Smooth muscle cell of the brain vasculature (primary cell): ENCODE data around the gene AQP9.

Experiments
- DNase-seq: peaks from one replicate; pipeline ENCODE4 v3.0.0-alpha.2; 2012; ENCODE audit warnings: low read depth, low spot score

AQP9 gene

DNA sequence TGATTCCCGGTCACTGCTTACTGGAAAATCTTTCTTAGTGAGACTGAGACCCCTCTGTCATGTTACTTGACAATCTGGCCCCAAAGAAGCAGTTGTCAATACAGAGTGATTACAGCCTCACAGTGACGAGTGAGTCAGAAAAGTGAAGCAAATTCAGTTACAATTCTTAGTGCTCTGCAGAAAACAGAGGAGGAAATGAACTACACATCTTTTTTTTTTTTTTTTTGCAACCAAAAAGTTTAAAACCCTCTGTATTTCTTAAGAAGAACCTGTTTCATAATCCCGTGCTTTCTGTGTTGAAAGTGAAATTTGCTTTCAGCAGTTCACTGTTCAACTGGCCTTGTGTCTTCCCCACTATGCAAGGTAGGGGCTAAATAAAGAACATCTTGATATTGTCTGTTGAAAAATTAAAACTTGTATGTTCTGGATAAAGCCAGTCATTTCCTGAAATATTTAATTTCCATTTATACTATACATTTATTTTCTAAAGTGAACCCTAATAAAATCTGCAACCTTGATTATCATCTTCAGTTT, 1.9 kb downstream of the AQP9 start:
- DNase-seq = no peak

DNA sequence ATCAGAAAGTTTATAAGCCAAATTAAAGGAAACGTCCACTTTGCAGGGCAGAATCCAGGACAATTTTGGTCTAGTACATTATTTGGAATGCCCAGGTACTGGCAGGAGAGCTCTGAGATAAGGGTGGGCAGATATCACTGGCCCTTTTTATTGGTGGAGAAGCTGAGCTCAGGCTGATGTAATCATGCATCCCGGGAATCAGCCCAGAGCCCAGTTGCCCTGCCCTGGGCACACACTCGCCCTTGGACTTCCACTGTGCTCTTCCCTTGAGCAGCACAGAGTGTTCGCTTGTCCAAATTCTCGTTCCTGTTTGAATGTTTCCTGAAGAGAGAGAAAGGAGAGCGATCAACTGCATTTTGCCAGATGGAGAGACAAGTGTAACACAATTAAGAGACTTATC, 3.7 kb downstream of the AQP9 start:
- DNase-seq = no peak

DNA sequence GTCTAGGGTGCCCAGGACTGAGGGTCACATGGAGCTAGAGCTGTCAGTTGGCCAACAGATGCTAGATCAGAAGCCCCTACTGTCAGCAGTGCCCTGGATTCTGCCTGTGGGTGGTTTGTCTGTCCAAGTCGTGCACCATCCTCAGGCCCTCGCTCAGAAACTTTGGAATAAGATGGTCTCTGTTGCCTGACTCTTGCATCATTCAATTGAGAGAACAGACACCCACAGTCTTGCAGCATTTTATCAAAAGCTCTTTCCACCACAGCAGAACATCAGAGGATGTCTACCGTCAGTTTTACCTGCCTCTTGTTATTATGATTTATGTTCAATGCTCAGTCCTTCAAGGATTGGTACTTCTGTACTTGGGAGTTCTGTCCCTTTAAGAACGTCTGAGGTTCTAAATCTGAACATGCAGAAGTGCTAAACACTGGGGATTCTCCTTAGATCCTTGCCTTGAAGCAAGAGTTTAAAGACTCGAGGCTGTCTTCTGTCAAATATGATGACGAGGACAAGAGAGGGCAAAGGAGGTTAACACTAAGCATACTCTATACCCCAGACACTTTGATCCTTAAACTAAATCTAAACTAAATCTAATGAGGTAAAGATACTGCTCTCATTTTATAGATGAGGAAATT, 4.8 kb downstream of the AQP9 start:
- DNase-seq = no peak

DNA sequence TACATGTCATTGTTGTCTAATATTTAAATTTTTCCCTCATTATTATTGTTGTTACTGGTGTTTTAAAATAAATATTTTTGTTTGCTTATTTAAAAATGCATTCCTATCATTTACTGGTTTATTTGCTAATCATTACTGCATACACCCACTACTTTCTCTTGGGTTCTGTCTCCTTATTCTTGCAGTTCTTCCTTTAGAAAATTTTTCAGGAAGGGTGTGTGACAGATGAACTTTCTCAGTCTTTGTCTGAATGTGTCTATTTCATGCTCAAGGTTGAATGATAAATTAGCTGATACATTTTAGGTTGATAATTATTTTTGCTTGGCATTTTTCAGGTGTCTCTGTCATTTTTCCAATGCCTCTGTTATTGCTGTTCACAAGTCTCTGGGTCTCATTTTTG, 7.4 kb downstream of the AQP9 start:
- no peak for DNase-seq

DNA sequence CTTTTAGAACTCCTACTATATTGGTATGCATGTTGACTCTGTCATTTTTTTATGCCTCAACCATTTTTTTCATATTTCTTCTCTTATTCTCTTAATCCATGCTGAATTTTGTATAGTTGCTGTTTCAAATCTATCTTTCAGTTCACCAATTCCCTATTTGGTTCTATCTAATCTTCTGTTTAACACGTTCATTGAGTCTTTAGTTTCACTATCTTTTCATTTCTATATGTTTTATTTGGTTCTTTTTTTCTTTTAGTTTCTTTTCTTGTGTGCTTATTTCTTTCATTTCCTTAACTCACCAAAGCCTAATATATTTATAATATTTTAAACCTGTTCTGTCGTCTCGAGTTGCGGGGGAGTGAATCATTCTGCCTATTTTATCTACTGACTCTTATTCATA, 8.0 kb downstream of the AQP9 start:
- no peak for DNase-seq

DNA sequence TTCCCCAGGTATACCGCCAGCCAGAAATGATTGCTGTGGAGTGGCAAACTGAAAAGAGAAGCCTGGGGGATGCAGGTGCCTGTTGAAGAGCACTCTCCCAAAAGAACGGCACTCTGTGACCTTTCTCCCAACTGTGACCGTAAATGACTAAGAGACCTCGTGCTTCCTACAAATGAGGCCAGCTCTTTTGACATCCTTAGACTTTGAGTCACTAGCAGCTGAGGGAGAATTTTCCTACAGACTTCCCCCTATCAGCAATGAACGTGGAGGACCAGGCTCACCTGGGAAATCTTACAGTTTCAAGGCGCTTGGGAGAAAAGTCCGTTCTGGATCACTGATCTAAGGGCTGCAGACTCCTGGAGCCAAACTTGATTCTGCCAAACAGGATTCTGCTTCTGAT, 8.6 kb downstream of the AQP9 start:
- DNase-seq = no peak

DNA sequence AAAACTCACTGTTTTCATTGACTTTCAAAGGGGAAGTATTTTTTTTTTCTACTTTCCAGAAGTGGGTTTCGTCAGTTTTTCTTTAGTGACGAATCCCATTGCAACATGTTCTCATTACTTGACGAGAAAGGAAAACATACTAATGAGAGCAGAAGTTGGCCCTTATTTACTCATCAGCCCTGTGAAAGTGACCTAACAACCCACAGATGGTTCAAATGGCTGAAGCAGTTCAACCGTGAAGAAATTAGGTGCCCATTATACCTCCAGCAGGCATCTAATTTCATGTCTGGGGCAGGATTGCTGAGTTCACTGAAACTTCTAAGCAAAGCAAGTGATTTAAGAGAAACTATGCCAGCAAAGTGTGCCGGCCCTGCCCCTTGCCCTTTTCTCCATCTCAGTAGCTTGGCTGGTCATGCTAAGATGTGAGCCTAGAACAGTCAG, 9.0 kb downstream of the AQP9 start:
- DNase-seq = no peak

DNA sequence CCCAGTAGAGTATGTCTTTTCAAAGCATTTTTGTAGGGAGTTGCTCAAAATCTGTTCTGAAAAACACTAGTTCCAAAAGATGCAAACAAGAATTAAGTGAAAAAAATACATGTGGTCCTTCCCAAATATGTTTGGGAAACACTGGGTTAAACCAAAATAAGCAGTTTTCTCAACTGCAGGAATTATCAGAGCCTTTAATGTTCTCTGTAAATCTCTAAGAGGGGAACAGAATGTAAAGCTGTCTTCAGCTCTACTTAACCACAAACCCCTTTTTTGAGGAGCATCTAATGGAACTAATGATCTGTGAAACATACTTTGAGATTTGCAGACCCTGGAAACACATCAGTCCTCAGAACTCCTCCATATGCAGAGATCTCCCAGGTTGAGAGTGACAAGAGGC, 9.9 kb downstream of the AQP9 start:
- no peak for DNase-seq

DNA sequence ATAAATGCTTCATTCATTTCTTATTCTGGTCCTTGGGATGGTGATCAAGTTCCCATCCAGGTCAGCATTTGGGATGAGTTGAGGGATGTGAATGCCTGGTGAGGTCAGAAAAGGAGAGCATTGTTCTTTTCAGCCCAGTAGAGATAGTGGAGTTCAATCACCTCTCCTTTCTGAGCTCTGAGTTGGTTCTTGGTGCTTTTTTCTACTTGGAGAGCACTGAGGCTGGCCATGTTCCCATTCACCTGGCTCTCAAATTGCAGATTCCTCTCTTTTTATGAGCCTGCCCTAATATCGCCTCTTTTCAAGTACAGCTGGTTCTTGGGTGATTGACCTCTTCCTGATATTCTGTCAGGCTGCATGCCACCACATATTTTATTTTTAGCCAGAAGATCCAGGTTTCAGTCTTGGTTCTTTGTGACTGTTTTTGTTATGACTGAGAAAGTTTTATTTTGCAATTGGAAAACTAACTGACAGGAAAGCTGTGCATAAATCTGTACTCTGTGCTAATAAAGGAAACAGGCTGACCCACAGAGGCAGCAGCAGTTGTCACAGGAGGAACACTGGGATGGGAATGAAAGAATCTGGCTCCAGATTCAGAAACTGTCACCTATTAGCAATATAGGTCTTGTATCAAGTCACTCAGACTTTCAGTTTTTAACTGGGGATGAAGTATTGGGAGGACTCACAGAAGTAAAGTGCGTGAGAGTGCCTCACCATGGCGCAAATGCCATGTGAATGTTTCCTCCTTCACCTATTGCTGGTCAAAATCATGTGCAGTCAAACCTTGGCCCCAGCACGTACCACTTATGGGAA, 10.7 kb downstream of the AQP9 start:
- no peak for DNase-seq

DNA sequence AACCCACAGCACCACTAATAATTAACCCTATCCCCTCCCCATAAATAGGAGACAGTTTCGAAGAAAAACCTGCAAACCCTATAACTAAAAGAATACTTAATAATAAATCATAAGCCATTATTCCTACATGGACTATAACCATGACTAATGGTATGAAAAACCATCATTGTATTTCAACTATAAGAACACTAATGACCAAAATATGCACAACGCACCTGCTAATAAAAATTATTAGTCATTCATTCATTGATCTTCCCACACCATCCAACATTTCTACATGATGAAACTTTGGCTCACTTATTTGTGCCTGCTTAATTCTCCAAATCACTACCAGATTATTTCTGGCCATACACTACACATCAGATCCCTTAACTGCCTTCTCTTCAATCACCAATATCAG, 16.6 kb downstream of the AQP9 start:
- no peak for DNase-seq

DNA sequence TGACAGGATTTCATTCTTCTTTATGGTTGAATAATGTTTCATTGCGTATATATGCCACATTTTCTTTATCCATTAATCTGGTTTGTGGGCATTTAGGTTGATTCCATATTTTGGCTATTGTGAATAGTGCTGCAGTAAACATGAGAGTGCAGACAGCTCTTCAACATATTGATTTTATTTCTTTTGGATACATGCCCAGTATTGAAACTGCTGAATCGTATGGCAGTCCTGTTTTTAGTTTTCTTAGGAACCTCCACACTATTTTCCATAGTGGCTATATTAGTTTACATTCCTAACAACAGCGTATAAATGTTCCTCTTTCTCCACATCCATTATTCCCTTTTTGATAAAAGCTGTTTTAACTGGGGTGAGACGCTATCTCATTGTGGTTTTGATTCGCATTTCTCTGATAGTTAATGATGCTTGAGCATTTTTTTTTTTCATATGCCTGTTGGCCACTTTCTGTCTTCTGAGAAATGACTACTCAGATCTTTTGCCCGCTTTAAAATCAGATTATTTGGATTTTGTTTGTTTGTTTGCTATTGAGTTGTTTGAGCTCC, 21.7 kb downstream of the AQP9 start:
- peak; percentile 6 for DNase-seq

DNA sequence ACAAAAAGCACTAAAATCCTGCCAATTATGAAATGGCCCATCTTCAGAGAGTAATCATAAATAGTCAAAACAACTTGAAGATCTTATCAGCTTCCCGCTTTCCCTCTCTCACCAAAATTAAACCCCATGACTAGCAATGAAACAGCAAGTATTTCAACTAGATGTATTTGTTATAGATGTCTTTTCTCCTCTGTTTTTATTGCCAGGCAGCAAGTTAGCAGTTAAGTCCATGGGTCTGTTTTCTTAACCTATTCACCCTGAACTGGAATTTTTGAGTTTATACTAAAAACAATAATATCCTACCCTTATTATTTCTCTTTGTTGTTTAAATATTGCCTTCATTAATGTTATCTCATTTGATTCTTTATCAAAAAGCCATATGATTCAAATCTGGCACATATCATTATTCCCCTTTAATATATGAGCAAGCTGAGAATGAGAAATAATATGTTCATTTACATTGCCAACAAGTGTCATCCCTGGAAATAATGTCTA, 23.3 kb downstream of the AQP9 start:
- no peak for DNase-seq

DNA sequence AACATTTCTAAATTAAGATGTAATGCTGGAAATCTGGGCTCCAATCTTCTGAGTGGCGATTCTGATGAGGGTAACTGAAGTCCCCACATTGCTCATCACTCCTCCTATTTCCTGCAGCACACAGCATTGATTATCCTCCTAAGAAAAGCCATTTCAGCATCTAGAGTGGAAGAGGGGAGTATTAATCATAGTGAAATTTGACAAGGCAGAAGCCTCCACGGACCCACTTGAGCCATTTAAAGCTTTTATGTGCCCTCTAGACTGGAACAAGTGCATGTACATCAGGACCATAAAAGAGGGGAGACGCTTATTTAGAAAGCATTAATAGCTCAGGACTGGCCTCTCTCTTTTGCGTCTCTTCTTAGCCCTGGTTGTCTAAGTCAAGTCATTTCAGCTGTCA, 25.8 kb downstream of the AQP9 start:
- DNase-seq = no peak

DNA sequence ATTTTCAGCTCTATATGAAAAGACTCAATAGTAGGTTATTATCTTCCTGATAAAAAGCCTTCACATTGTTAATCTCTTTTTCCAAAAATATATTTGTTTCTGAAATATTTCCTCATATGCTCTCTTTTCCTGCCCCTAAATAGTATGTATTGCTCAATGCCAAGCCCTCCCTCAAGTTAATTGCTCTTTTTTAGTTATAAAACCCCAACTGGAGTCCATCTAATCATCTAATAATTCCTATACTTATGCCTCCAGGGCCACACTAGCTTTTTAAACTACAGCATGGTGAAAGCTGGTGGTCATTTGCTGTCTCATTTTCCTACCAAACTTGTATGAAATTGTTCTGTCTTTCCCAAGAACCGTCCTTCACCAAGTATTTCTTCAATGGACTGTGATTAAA, 26.7 kb downstream of the AQP9 start:
- DNase-seq = no peak

DNA sequence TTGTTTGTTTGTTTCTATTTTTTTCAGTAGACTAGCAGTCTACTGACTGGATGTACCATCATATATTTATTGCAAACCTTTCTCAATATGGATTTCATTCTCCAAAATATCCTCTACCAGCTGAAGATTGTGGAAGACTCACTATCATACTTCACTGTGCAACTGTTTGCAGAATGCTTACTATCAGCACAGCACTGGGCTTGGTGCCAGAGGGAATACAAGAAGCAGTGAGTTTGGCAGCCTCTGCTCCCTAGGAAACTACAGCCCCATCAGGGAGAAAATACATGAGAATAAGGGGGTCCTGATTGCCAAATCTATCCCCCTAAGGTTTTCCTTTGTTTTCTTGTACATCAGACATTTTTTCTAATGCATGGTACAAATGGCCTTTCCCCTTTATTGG, 27.5 kb downstream of the AQP9 start:
- DNase-seq = no peak

DNA sequence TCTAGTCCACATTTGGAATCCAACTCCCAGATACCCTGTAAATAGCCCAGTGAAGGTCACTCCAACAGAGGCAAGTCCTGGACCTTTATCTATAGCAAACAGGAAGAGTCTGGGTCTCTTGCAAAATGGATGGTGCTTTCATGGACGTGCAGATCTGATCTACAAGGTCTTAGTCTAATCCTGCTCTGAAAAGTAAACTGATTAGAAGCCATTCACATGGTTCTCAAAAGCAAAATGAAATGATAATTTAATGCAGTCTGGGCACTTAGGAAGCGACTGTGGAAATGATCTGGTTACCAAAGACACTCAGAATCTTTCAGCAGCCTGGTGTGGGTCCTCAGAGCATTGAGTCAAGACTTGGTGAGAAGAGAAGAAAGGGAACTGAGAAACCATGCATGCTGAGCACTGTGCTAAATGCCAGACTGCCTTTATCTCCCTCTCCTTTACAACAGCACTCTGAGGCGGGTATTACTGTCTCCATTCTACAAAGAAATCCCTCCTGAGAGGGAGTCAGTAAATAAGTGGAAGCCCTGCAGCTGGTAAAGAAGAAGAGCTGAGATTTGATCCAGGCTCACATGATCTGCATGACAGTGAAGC, 29.0 kb downstream of the AQP9 start:
- no peak for DNase-seq

DNA sequence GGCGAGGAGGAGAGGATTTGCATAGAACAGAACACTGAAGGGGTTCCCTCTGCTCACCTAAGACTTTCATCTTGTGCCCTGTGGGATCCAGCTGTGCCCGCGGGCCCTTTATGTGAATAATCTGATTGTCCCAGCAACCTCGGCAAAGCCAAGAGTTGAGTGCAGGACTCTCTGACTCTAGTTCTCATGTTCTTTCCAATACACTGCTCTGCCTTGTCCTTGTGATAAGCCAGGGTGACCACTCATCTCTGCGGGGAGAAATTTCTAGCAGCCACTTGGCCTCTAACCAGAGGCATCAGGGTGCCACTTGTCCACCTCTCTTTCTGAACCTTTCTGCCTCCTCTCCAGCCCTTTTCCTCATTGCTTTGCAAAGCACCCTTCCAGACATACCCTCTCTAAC, 31.8 kb downstream of the AQP9 start:
- DNase-seq = no peak

DNA sequence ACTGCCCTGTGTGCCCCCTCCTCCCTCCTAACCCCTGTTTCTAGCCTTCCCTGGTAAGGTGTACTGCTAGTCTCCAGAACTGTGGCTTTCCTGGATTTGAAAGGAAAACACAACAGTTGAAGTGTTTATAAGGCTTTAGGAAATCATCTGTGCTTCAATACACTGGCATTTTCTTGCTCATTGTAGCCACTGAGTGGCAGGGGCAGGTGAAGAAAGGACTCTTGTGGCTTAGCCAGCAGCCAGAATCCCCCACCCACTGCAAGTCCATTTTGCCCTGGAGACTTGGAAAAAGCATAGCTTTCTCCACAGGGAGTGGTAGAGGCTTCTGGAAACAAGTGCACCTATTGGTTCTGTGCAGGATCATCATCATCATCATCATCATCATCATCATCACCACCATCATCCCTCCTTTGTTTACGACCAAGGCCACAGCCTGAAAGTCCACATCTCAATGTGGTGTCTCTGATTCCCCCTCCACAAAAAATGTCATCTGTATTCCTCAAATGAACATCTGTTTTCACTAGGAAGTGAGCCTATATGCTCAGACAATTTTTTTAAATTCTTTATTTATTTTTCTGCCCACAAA, 33.4 kb downstream of the AQP9 start:
- DNase-seq = no peak

DNA sequence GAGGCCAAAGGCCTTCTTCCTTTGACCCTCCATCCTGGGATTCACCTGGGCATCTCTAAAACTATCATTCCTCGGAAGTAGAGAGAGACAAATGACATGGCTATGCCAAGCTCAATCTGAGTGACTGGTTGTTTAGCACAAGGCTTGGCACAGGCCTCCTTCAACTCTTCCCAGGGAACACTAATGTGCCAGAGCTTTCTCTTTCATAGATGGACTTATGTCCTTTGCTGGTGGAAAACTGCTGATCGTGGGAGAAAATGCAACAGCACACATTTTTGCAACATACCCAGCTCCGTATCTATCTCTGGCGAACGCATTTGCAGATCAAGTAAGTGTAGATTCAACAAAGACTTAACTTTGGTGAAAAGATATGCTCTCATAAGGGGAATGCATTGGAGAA, 36.5 kb downstream of the AQP9 start:
- no peak for DNase-seq

DNA sequence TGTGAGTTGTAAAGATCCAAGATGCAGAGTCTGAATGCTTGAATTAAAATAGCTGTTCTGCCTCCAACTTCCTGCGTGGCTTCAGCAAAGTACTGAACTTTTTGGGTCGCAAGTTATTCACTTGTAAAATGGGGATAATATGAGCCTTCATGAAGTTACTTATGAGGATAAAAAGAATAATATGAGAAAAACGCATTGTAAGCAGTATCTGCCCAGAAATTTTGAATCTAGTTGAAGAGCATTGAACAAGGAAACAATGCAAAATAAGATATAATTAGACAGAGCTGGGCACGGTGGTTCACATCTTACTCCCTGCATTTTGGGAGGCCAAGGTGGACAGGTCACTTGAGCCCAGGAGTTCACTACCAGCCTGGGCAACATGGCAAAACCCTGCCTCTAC, 37.8 kb downstream of the AQP9 start:
- DNase-seq = no peak

DNA sequence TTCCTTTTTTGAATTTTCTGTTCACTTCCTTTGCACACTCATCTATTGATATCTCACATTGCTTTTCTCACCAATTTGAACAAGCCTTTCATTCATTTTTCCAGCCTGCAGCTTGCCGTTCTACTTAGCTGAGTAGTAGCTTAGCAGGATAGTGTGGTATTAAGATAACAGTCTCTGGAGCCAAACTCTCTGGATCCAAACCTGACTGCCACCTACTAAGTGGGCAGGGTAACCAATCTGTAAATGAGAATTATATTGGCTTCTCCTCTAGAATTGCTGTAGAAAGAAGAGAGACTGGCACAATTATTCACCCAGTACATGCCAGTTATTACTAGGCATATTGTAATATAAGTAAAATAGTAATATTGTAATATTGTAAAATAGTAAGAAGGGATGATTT, 40.5 kb downstream of the AQP9 start:
- no peak for DNase-seq

DNA sequence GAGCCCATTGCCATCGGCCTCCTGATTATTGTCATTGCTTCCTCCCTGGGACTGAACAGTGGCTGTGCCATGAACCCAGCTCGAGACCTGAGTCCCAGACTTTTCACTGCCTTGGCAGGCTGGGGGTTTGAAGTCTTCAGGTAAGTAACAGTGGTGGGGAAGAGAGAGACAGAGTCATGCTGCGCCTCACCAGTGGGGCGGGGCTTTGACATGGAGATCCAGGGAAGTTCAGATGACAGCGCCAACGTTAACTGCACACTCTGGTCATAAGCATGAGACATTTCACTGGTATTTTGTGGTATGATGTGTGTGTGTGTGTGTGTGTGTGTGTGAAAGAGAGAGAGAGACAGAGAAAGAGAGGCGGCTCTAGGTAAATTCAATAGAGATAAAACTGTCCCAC, 41.0 kb downstream of the AQP9 start:
- no peak for DNase-seq
